Astrocyte (in vitro differentiated cells and primary cell): ENCODE measurements around the gene EPHB1.

Experiments used
- EZH2 ChIP-seq: IDR thresholded peaks from 2 replicates; pipeline ENCODE4 v1.6.1; 2012; ENCODE audit warnings: mild to moderate bottlenecking, low read length, inconsistent platforms; ENCODE audit not compliant: insufficient read depth
- TF ChIP-seq, protein P1 (sequence below): IDR thresholded peaks from 2 replicates; pipeline ENCODE4 v1.5.1; 2011; ENCODE audit warnings: low read depth, mild to moderate bottlenecking, inconsistent platforms, low read length, moderate library complexity; ENCODE audit not compliant: insufficient read depth

GRCh38 chr3:135155228-135155627 is 360.2 kb downstream of the EPHB1 start:
- TF ChIP-seq, protein P1, sequence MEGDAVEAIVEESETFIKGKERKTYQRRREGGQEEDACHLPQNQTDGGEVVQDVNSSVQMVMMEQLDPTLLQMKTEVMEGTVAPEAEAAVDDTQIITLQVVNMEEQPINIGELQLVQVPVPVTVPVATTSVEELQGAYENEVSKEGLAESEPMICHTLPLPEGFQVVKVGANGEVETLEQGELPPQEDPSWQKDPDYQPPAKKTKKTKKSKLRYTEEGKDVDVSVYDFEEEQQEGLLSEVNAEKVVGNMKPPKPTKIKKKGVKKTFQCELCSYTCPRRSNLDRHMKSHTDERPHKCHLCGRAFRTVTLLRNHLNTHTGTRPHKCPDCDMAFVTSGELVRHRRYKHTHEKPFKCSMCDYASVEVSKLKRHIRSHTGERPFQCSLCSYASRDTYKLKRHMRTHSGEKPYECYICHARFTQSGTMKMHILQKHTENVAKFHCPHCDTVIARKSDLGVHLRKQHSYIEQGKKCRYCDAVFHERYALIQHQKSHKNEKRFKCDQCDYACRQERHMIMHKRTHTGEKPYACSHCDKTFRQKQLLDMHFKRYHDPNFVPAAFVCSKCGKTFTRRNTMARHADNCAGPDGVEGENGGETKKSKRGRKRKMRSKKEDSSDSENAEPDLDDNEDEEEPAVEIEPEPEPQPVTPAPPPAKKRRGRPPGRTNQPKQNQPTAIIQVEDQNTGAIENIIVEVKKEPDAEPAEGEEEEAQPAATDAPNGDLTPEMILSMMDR, result no peak
- no peak for TF ChIP-seq EZH2
